ENCODE measurements around the gene SERPINB5. TPM values are rescaled to one million over a fixed set of nuclear protein-coding genes. Genes with fewer than 3 reads are reported as not detected.

SERPINB5 gene
- total RNA-seq, 1 experiment from 2014 or later = not detected

- no peak for DNase-seq (ENCODE audit: low read depth in 1 of 2, low spot score in 2 of 2)
Measured at GRCh38 chr18:63480476-63480875, 3.7 kb downstream of the SERPINB5 start.

GRCh38 chr18:63480915-63481314, 4.2 kb downstream of the SERPINB5 start:
- H3K27me3 ChIP-seq (replicated peaks) = peaks cover 4% of the 10 kb centered on the region
- H3K9me3 ChIP-seq (replicated peaks) = no peaks in the 10 kb centered on the region
- H3K4me3 ChIP-seq = no peak overlapping the region
- no peaks in the 10 kb centered on the region for H3K4me1 ChIP-seq (replicated peaks)
- H3K27ac ChIP-seq = no peak overlapping the region
- DNase-seq (ENCODE audit: low read depth in 1 of 2, low spot score in 2 of 2) = no peak
- H3K36me3 ChIP-seq = no peaks in the 10 kb centered on the region

More at GRCh38 chr18:63480476-63480875, 3.7 kb downstream of the SERPINB5 start:
- Histone ChIP-seq H3K36me3 (no peaks in the 10 kb centered on the region), H3K4me3 (no peak overlapping the region), H3K27me3 (replicated peaks) (peaks cover 4% of the 10 kb centered on the region), H3K4me1 (replicated peaks) (no peaks in the 10 kb centered on the region), H3K27ac (no peak overlapping the region), H3K9me3 (replicated peaks) (no peaks in the 10 kb centered on the region)

GRCh38 chr18:63487676-63488075, 10.9 kb downstream of the SERPINB5 start:
- Histone ChIP-seq H3K4me3 (no peak overlapping the region), H3K27me3 (replicated peaks) (peaks cover 6% of the 10 kb centered on the region), H3K4me1 (replicated peaks) (no peaks in the 10 kb centered on the region), H3K9me3 (replicated peaks) (no peaks in the 10 kb centered on the region), H3K27ac (no peak overlapping the region), H3K36me3 (no peaks in the 10 kb centered on the region)
- DNase-seq (ENCODE audit: low read depth in 1 of 2, low spot score in 2 of 2) = no peak

GRCh38 chr18:63488160-63488559, 11.4 kb downstream of the SERPINB5 start:
- Histone ChIP-seq H3K27ac (no peak overlapping the region), H3K9me3 (replicated peaks) (no peaks in the 10 kb centered on the region), H3K4me1 (replicated peaks) (no peaks in the 10 kb centered on the region), H3K27me3 (replicated peaks) (peaks cover 4% of the 10 kb centered on the region), H3K36me3 (no peaks in the 10 kb centered on the region), H3K4me3 (no peak overlapping the region)
- no peak for DNase-seq (ENCODE audit: low read depth in 1 of 2, low spot score in 2 of 2)

- Histone ChIP-seq H3K9me3 (replicated peaks) (no peaks in the 10 kb centered on the region), H3K4me1 (replicated peaks) (no peaks in the 10 kb centered on the region), H3K4me3 (no peak overlapping the region), H3K27ac (no peak overlapping the region), H3K27me3 (replicated peaks) (peaks cover 3% of the 10 kb centered on the region), H3K36me3 (no peaks in the 10 kb centered on the region)
- no peak for DNase-seq (ENCODE audit: low read depth in 1 of 2, low spot score in 2 of 2)
Measured at GRCh38 chr18:63492851-63493250, 16.1 kb downstream of the SERPINB5 start.

GRCh38 chr18:63495675-63496074, 18.9 kb downstream of the SERPINB5 start:
- H3K27me3 ChIP-seq (replicated peaks) = peaks cover 3% of the 10 kb centered on the region; the same call in 1 of the 2 replicates
- no peak for DNase-seq (ENCODE audit: low read depth in 1 of 2, low spot score in 2 of 2)
- no peak overlapping the region for H3K4me3 ChIP-seq
- no peaks in the 10 kb centered on the region for H3K36me3 ChIP-seq
- no peak overlapping the region for H3K27ac ChIP-seq
- no peaks in the 10 kb centered on the region for H3K4me1 ChIP-seq (replicated peaks)
- no peaks in the 10 kb centered on the region for H3K9me3 ChIP-seq (replicated peaks)

- Histone ChIP-seq H3K9me3 (replicated peaks) (no peaks in the 10 kb centered on the region), H3K4me3 (no peak overlapping the region), H3K27me3 (replicated peaks) (peaks cover 6% of the 10 kb centered on the region; the same call in 1 of the 2 replicates), H3K27ac (no peak overlapping the region), H3K4me1 (replicated peaks) (no peaks in the 10 kb centered on the region), H3K36me3 (no peaks in the 10 kb centered on the region)
- DNase-seq (ENCODE audit: low read depth in 1 of 2, low spot score in 2 of 2) = peak in 1 of 2 experiments; percentile 12
Measured at GRCh38 chr18:63505566-63506335, 29.0 kb downstream of the SERPINB5 start.

GRCh38 chr18:63506336-63506646, 29.5 kb downstream of the SERPINB5 start:
- Histone ChIP-seq H3K4me3 (no peak overlapping the region), H3K9me3 (replicated peaks) (no peaks in the 10 kb centered on the region), H3K4me1 (replicated peaks) (no peaks in the 10 kb centered on the region), H3K27me3 (replicated peaks) (peaks cover 6% of the 10 kb centered on the region; the same call in 1 of the 2 replicates), H3K27ac (no peak overlapping the region), H3K36me3 (no peaks in the 10 kb centered on the region)
- DNase-seq (ENCODE audit: low read depth in 1 of 2, low spot score in 2 of 2) = no peak

GRCh38 chr18:63508596-63508995, 31.8 kb downstream of the SERPINB5 start:
- Histone ChIP-seq H3K36me3 (no peaks in the 10 kb centered on the region), H3K27ac (no peak overlapping the region), H3K9me3 (replicated peaks) (no peaks in the 10 kb centered on the region), H3K4me1 (replicated peaks) (no peaks in the 10 kb centered on the region), H3K27me3 (replicated peaks) (peaks cover 8% of the 10 kb centered on the region; the same call in 1 of the 2 replicates), H3K4me3 (no peak overlapping the region)
- DNase-seq (ENCODE audit: low read depth in 1 of 2, low spot score in 2 of 2) = no peak

- DNase-seq (ENCODE audit: low read depth in 1 of 2, low spot score in 2 of 2) = no peak
- Histone ChIP-seq H3K4me3 (no peak overlapping the region), H3K9me3 (replicated peaks) (no peaks in the 10 kb centered on the region), H3K4me1 (replicated peaks) (no peaks in the 10 kb centered on the region), H3K27me3 (replicated peaks) (peaks cover 2% of the 10 kb centered on the region; the same call in 1 of the 2 replicates), H3K27ac (no peak overlapping the region), H3K36me3 (no peaks in the 10 kb centered on the region)
Measured at GRCh38 chr18:63511285-63511684, 34.5 kb downstream of the SERPINB5 start.

GRCh38 chr18:63514326-63514725, 37.6 kb downstream of the SERPINB5 start:
- H3K36me3 ChIP-seq = no peaks in the 10 kb centered on the region
- no peaks in the 10 kb centered on the region for H3K9me3 ChIP-seq (replicated peaks)
- no peaks in the 10 kb centered on the region for H3K4me1 ChIP-seq (replicated peaks)
- no peak overlapping the region for H3K27ac ChIP-seq
- H3K4me3 ChIP-seq = no peak overlapping the region
- no peak for DNase-seq (ENCODE audit: low read depth in 1 of 2, low spot score in 2 of 2)
- peaks cover 2% of the 10 kb centered on the region; the same call in 1 of the 2 replicates for H3K27me3 ChIP-seq (replicated peaks)

GRCh38 chr18:63514888-63515678, 38.3 kb downstream of the SERPINB5 start:
- Histone ChIP-seq H3K4me3 (no peak overlapping the region), H3K9me3 (replicated peaks) (no peaks in the 10 kb centered on the region), H3K27me3 (replicated peaks) (peaks cover 2% of the 10 kb centered on the region; the same call in 1 of the 2 replicates), H3K27ac (no peak overlapping the region), H3K4me1 (replicated peaks) (no peaks in the 10 kb centered on the region), H3K36me3 (no peaks in the 10 kb centered on the region)
- DNase-seq (ENCODE audit: low read depth in 1 of 2, low spot score in 2 of 2) = no peak

GRCh38 chr18:63515801-63516200, 39.0 kb downstream of the SERPINB5 start:
- Histone ChIP-seq H3K27ac (no peak overlapping the region), H3K9me3 (replicated peaks) (no peaks in the 10 kb centered on the region), H3K4me1 (replicated peaks) (no peaks in the 10 kb centered on the region), H3K27me3 (replicated peaks) (peaks cover 2% of the 10 kb centered on the region; the same call in 1 of the 2 replicates), H3K36me3 (no peaks in the 10 kb centered on the region), H3K4me3 (no peak overlapping the region)
- no peak for DNase-seq (ENCODE audit: low read depth in 1 of 2, low spot score in 2 of 2)

Measured in SJSA1 (cell line).